CD4-positive, alpha-beta memory T cell (primary cell): ENCODE data around the gene PGLYRP3. TPM values are rescaled to one million over a fixed set of nuclear protein-coding genes. Genes with fewer than 3 reads are reported as not detected.

Experiments
- CTCF ChIA-PET: fragments of 350-600 bp; sonication (Branson Sonifier 250); formaldehyde crosslinking; loops from one replicate; lab custom pipeline; 2021; ENCODE audit warnings: inconsistent platforms; ENCODE audit not compliant: partially characterized antibody; lab: Charles Lee
- POLR2A ChIA-PET: fragments of 350-600 bp; sonication (Branson Sonifier 250); formaldehyde crosslinking; loops from one replicate; lab custom pipeline; 2021; ENCODE audit not compliant: partially characterized antibody; lab: Charles Lee
- DNase-seq, 5 donors: peaks; one replicate each; pipeline versions ENCODE4 v3.0.0 to v3.0.0-alpha.2; 2020 to 2022; ENCODE audit warnings: mixed read lengths in 1 of 5
- H3K27ac ChIP-seq: one replicate; pipeline ENCODE4 v1.7.0; 2013; ENCODE audit warnings: low read depth, low read length
- H3K27me3 ChIP-seq: 2 replicates; pipeline ENCODE4 v1.7.0; 2013; ENCODE audit warnings: mild to moderate bottlenecking, low read length, moderate library complexity; ENCODE audit not compliant: insufficient read depth
- H3K36me3 ChIP-seq: 2 replicates; pipeline ENCODE4 v1.7.0; 2013; ENCODE audit warnings: mild to moderate bottlenecking, low read length, moderate library complexity; ENCODE audit not compliant: insufficient read depth
- H3K4me1 ChIP-seq: 2 replicates; pipeline ENCODE4 v1.7.0; 2013; ENCODE audit warnings: mild to moderate bottlenecking, low read length, moderate library complexity; ENCODE audit not compliant: insufficient read depth
- H3K4me3 ChIP-seq, 2 donors: one replicate each; pipeline ENCODE4 v1.7.0; 2013; ENCODE audit warnings: low read length in 2 of 2, mild to moderate bottlenecking in 1 of 2
- H3K9me3 ChIP-seq, 2 donors: one replicate each; pipeline ENCODE4 v1.7.0; 2013; ENCODE audit warnings: low read length in 2 of 2, control low read depth in 1 of 2; ENCODE audit not compliant: control insufficient read depth in 1 of 2
- H3K27ac Mint-ChIP-seq, 7 donors: one replicate each; pipeline ENCODE4 v1.8.0; 2020 to 2021; ENCODE audit warnings: mixed read lengths in 7 of 7, mild to moderate bottlenecking in 6 of 7, inconsistent platforms in 3 of 7, moderate library complexity in 3 of 7
- H3K27me3 Mint-ChIP-seq, 2 donors: one replicate each; pipeline ENCODE4 v1.8.0; 2020 to 2021; ENCODE audit warnings: mixed read lengths in 2 of 2
- H3K36me3 Mint-ChIP-seq, 2 donors: one replicate each; pipeline ENCODE4 v1.8.0; 2020 to 2021; ENCODE audit warnings: mixed read lengths in 2 of 2, inconsistent platforms in 1 of 2, mild to moderate bottlenecking in 1 of 2
- H3K4me1 Mint-ChIP-seq, 4 donors: one replicate each; pipeline ENCODE4 v1.8.0; 2020 to 2021; ENCODE audit warnings: mixed read lengths in 4 of 4, mild to moderate bottlenecking in 1 of 4
- H3K4me3 Mint-ChIP-seq, 8 donors: one replicate each; pipeline ENCODE4 v1.8.0; 2020 to 2021; ENCODE audit warnings: mixed read lengths in 8 of 8, mild to moderate bottlenecking in 7 of 8, moderate library complexity in 6 of 8, inconsistent platforms in 3 of 8
- H3K9me3 Mint-ChIP-seq, 8 donors: one replicate each; pipeline ENCODE4 v1.8.0; 2020 to 2021; ENCODE audit warnings: mixed read lengths in 8 of 8, mild to moderate bottlenecking in 5 of 8, inconsistent platforms in 3 of 8, moderate library complexity in 1 of 8
- intact Hi-C: fragments of 100-400 bp; cut with micrococcal nuclease; formaldehyde crosslinking; loops from one replicate; pipeline ENCODE4 v1.15.1; 2023
- polyA plus RNA-seq, 2 donors: library from polyadenylated mRNA; unstranded; fragments of 300-500 nt; fragmentation: Illumina TruSeq; gene quantifications; one replicate each; pipeline ENCODE4 v1.2.3, GENCODE V29; 2021
- total RNA-seq, 2 experiments: library from RNA; stranded (reverse); gene quantifications; one replicate each; pipeline ENCODE4 v1.2.3, GENCODE V29; 2021

The PGLYRP3 gene
- total and polyA plus RNA-seq, 4 experiments from 2014 or later, result not detected

- Mint-ChIP-seq H3K36me3 (no peaks in the 10 kb centered on the region), H3K4me1 (peaks cover 16 to 24% (median 19%) of the 10 kb centered on the region in 4 donors), H3K9me3 (peaks cover 0 to 6% (median 0%) of the 10 kb centered on the region in 8 donors), H3K27me3 (peaks cover 37 to 48% of the 10 kb centered on the region in 2 donors), H3K4me3 (no peak overlapping the region), H3K27ac (no peak overlapping the region)
- Histone ChIP-seq H3K4me1 (peaks cover 19% of the 10 kb centered on the region), H3K9me3 (no peaks in the 10 kb centered on the region), H3K36me3 (no peaks in the 10 kb centered on the region), H3K27ac (no peak overlapping the region), H3K27me3 (peaks cover 21% of the 10 kb centered on the region), H3K4me3 (no peak overlapping the region)
- POLR2A ChIA-PET, result no interaction called here
- CTCF ChIA-PET, result no interaction called here
- intact Hi-C loops, result no loop called here
- no peak for DNase-seq
Measured at GRCh38 chr1:153265457-153265856, 47.3 kb downstream of the PGLYRP3 start.

DNA sequence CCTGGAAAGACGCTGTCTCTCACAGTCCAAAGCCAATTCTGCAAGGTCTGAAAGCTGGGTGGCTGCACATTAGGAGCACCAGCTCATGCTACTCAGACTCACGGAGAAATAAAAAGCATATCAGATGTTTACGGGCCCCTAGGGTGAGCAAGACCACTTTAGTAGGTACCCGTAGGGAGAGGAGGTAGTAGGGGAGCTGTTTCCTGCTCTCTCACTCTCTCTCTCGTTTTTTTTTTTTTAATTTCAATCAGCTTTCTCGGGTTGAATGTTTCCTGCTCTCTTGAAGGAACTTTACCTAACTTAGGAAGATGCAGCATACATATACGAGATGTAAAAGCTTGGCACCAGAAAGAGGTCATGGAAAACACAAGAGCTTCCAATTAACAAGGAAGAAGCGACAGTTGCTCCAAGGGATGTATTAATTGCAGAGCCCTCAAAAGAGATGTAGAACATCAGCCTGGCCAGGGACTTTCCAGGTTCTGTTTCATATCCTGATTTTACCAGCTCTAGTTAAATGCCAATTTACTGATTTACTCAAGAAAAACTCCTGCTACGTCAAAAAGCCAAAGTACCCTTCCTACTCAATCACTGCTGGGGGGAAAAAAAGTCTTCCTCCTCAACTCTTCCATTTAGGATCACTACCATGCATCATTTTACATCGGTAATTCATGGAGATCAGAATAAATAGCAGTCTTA lies 50.1 kb downstream of the PGLYRP3 start:
- CTCF ChIA-PET, result interaction anchor here (0.8 to 1.5 kb wide), 4 partner anchors 15 to 781 kb away, joined by 3 to 5 read pairs (median 3); no protein-coding TSS in a partner anchor
- Histone ChIP-seq H3K27me3 (peaks cover 24% of the 10 kb centered on the region), H3K9me3 (no peaks in the 10 kb centered on the region), H3K4me3 (no peak overlapping the region), H3K27ac (no peak overlapping the region), H3K4me1 (peaks cover 22% of the 10 kb centered on the region), H3K36me3 (no peaks in the 10 kb centered on the region)
- POLR2A ChIA-PET, result interaction anchor here (0.6 kb wide), 1 partner anchor 9 kb away, joined by 3 read pairs; no protein-coding TSS in a partner anchor
- Mint-ChIP-seq H3K9me3 (peaks cover 0 to 4% (median 0%) of the 10 kb centered on the region in 8 donors), H3K4me3 (peak overlapping the region in 7 of 8 donors; percentile 73 to 87 (median 82)), H3K4me1 (peaks cover 18 to 31% (median 25%) of the 10 kb centered on the region in 4 donors), H3K36me3 (no peaks in the 10 kb centered on the region), H3K27ac (peak overlapping the region in 1 of 7 donors; percentile 6), H3K27me3 (peaks cover 32 to 38% of the 10 kb centered on the region in 2 donors)
- intact Hi-C loops, result no loop called here
- DNase-seq, result no peak

GRCh38 chr1:153262070-153262366 lies 50.7 kb downstream of the PGLYRP3 start:
- intact Hi-C loops, result no loop called here
- H3K9me3 Mint-ChIP-seq, result peaks cover 0 to 4% (median 0%) of the 10 kb centered on the region in 8 donors
- CTCF ChIA-PET, result interaction anchor here (1.0 to 1.5 kb wide), 3 partner anchors 16 to 780 kb away, joined by 3 to 5 read pairs (median 3); no protein-coding TSS in a partner anchor
- Histone ChIP-seq H3K27ac (no peak overlapping the region), H3K36me3 (no peaks in the 10 kb centered on the region), H3K9me3 (no peaks in the 10 kb centered on the region), H3K4me1 (peaks cover 22% of the 10 kb centered on the region), H3K27me3 (peaks cover 24% of the 10 kb centered on the region), H3K4me3 (peak overlapping the region in 1 of 2 donors; percentile 33)
- DNase-seq, result no peak
- peaks cover 31 to 37% of the 10 kb centered on the region in 2 donors for H3K27me3 Mint-ChIP-seq
- H3K4me1 Mint-ChIP-seq, result peaks cover 18 to 31% (median 25%) of the 10 kb centered on the region in 4 donors
- H3K4me3 Mint-ChIP-seq, result peak overlapping the region; percentile 73 to 87 (median 80)
- POLR2A ChIA-PET, result interaction anchor here (0.6 kb wide), 1 partner anchor 9 kb away, joined by 3 read pairs; no protein-coding TSS in a partner anchor
- peak overlapping the region in 3 of 7 donors; percentile 33 to 65 (median 56) for H3K27ac Mint-ChIP-seq
- no peaks in the 10 kb centered on the region for H3K36me3 Mint-ChIP-seq

DNA sequence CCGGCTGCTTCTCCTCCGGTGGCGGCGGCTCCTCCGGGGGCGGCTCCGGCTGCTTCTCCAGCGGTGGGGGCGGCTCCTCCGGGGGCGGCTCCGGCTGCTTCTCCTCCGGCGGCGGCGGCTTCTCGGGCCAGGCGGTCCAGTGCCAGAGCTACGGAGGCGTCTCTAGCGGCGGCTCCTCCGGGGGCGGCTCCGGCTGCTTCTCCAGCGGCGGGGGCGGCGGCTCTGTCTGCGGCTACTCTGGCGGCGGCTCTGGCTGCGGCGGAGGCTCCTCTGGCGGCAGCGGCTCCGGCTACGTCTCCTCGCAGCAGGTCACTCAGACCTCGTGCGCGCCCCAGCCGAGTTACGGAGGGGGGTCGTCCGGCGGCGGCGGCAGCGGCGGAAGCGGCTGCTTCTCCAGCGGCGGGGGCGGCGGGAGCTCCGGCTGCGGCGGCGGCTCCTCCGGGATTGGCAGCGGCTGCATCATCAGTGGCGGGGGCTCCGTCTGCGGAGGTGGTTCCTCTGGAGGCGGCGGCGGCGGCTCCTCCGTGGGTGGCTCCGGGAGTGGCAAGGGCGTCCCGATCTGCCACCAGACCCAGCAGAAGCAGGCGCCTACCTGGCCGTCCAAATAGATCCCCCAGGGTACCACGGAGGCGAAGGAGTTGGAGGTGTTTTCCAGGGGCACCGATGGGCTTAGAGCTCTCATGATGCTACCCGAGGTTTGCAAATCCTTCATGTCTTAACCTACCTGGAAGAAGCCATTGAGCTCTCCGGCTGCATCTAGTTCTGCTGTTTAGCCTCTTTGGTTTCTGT lies 51.3 kb downstream of the PGLYRP3 start:
- CTCF ChIA-PET, result interaction anchor here (1.2 to 1.5 kb wide), 2 partner anchors 16 to 38 kb away, joined by 3 to 5 read pairs; no protein-coding TSS in a partner anchor
- peak; percentile 14 to 48 (median 18) for DNase-seq
- Mint-ChIP-seq H3K27ac (peak overlapping the region in 3 of 7 donors; percentile 33 to 65 (median 56)), H3K4me3 (peak overlapping the region; percentile 73 to 87 (median 80)), H3K27me3 (peaks cover 31 to 32% of the 10 kb centered on the region in 2 donors), H3K4me1 (peaks cover 18 to 31% (median 25%) of the 10 kb centered on the region in 4 donors), H3K36me3 (no peaks in the 10 kb centered on the region), H3K9me3 (peaks cover 0 to 4% (median 0%) of the 10 kb centered on the region in 8 donors)
- no peaks in the 10 kb centered on the region for H3K36me3 ChIP-seq
- peaks cover 22% of the 10 kb centered on the region for H3K4me1 ChIP-seq
- peaks cover 24% of the 10 kb centered on the region for H3K27me3 ChIP-seq
- intact Hi-C loops, result no loop called here
- POLR2A ChIA-PET, result no interaction called here
- no peak overlapping the region for H3K27ac ChIP-seq
- H3K4me3 ChIP-seq, result peak overlapping the region in 1 of 2 donors; percentile 33
- no peaks in the 10 kb centered on the region for H3K9me3 ChIP-seq

- intact Hi-C loops, result no loop called here
- H3K4me1 Mint-ChIP-seq, result peaks cover 18 to 31% (median 25%) of the 10 kb centered on the region in 4 donors
- peak overlapping the region in 1 of 2 donors; percentile 11 for H3K4me3 ChIP-seq
- H3K27ac ChIP-seq, result no peak overlapping the region
- H3K4me1 ChIP-seq, result peaks cover 22% of the 10 kb centered on the region
- H3K4me3 Mint-ChIP-seq, result peak overlapping the region; percentile 71 to 80 (median 76)
- no peaks in the 10 kb centered on the region for H3K36me3 ChIP-seq
- peak; percentile 2 to 48 (median 5) for DNase-seq
- H3K9me3 Mint-ChIP-seq, result peaks cover 0 to 4% (median 0%) of the 10 kb centered on the region in 8 donors
- ChIA-PET CTCF (no interaction called here), POLR2A (no interaction called here)
- H3K27ac Mint-ChIP-seq, result peak overlapping the region in 3 of 7 donors; percentile 10 to 43 (median 27)
- peaks cover 24% of the 10 kb centered on the region for H3K27me3 ChIP-seq
- no peaks in the 10 kb centered on the region for H3K36me3 Mint-ChIP-seq
- peaks cover 27% of the 10 kb centered on the region in 2 donors for H3K27me3 Mint-ChIP-seq
- no peaks in the 10 kb centered on the region for H3K9me3 ChIP-seq
Measured at GRCh38 chr1:153260585-153261280, 52.0 kb downstream of the PGLYRP3 start.

GRCh38 chr1:153259387-153259786 lies 53.4 kb downstream of the PGLYRP3 start, which contains the start of gene LORICRIN:
LORICRIN (plus strand) TSS chr1:153259687; CDS start chr1:153260950, 1,263 bp downstream.
- peaks cover 19 to 24% of the 10 kb centered on the region in 2 donors for H3K27me3 Mint-ChIP-seq
- peak within 1 kb of the TSS; percentile 71 to 80 (median 76) for H3K4me3 Mint-ChIP-seq

More at GRCh38 chr1:153259387-153259786, 53.4 kb downstream of the PGLYRP3 start, which contains the start of gene LORICRIN:
- H3K9me3 Mint-ChIP-seq, result no peaks in the 10 kb centered on the region
- no peaks in the 10 kb centered on the region for H3K36me3 ChIP-seq
- CTCF ChIA-PET, result no interaction called here
- intact Hi-C loops, result no loop called here
- H3K9me3 ChIP-seq, result no peaks in the 10 kb centered on the region
- POLR2A ChIA-PET, result no interaction called here
- peak within 1 kb of the TSS in 4 of 7 donors; percentile 10 to 56 (median 49) for H3K27ac Mint-ChIP-seq
- no peaks in the 10 kb centered on the region for H3K36me3 Mint-ChIP-seq
- peaks cover 22% of the 10 kb centered on the region for H3K4me1 ChIP-seq
- DNase-seq, result no peak
- no peak within 1 kb of the TSS for H3K27ac ChIP-seq
- H3K27me3 ChIP-seq, result peaks cover 24% of the 10 kb centered on the region
- peak within 1 kb of the TSS in 1 of 2 donors; percentile 11 for H3K4me3 ChIP-seq
- H3K4me1 Mint-ChIP-seq, result peaks cover 18 to 32% (median 25%) of the 10 kb centered on the region in 4 donors
